ENCODE measurements around the gene SPTSSB. TPM values are rescaled to one million over a fixed set of nuclear protein-coding genes. Genes with fewer than 3 reads are reported as not detected.

SPTSSB gene
- total and polyA plus RNA-seq, 7 donors = 0.03 to 1.2 (median 0.12) TPM; not detected in 3

- no peaks in the 10 kb centered on the region for H3K9me3 ChIP-seq
- H3K4me1 ChIP-seq = no peaks in the 10 kb centered on the region
- DNase-seq (no peak), ATAC-seq (no peak)
- no peaks in the 10 kb centered on the region for H3K27me3 ChIP-seq (ENCODE audit: insufficient read depth in 3 of 3, low read length in 2 of 3)
- H3K36me3 ChIP-seq (ENCODE audit: insufficient read depth in 1 of 2, low read depth in 1 of 2) = no peaks in the 10 kb centered on the region
- TF ChIP-seq CTCF (IDR thresholded peaks at IDR 0.05) = no peak
- intact Hi-C loops (cut with DNase I) = no loop called here
- no peak overlapping the region for H3K4me3 ChIP-seq
- H3K27ac ChIP-seq = no peak overlapping the region
These were observed 31.9 kb upstream of the SPTSSB start for GRCh38 chr3:161403251-161403650.

GRCh38 chr3:161401389-161401788, 30.1 kb upstream of the SPTSSB start:
- Histone ChIP-seq H3K27me3 (ENCODE audit: insufficient read depth in 3 of 3, low read length in 2 of 3) (no peaks in the 10 kb centered on the region), H3K9me3 (no peaks in the 10 kb centered on the region), H3K4me3 (no peak overlapping the region), H3K27ac (no peak overlapping the region), H3K36me3 (ENCODE audit: insufficient read depth in 1 of 2, low read depth in 1 of 2) (no peaks in the 10 kb centered on the region), H3K4me1 (no peaks in the 10 kb centered on the region)
- intact Hi-C loops (cut with DNase I) = no loop called here
- WGBS, 3 donors = 78 to 88% (median 83%) methylated on average over 2 of the region's 2 CpGs
- TF ChIP-seq CTCF (IDR thresholded peaks at IDR 0.05) = no peak
- no peak for ATAC-seq
- DNase-seq = no peak

- no peak for DNase-seq
- Histone ChIP-seq H3K4me1 (no peaks in the 10 kb centered on the region), H3K4me3 (no peak overlapping the region), H3K36me3 (ENCODE audit: insufficient read depth in 1 of 2, low read depth in 1 of 2) (no peaks in the 10 kb centered on the region), H3K9me3 (no peaks in the 10 kb centered on the region), H3K27me3 (ENCODE audit: insufficient read depth in 3 of 3, low read length in 2 of 3) (no peaks in the 10 kb centered on the region), H3K27ac (no peak overlapping the region)
- WGBS, 3 donors = 64 to 87% (median 78%) methylated on average over 4 of the region's 4 CpGs
- ATAC-seq = no peak
- TF ChIP-seq CTCF (IDR thresholded peaks at IDR 0.05) = no peak
- intact Hi-C loops (cut with DNase I) = no loop called here
These were observed 29.3 kb upstream of the SPTSSB start for GRCh38 chr3:161400650-161401049.

- DNase-seq (no peak), ATAC-seq (no peak)
- Histone ChIP-seq H3K4me1 (no peaks in the 10 kb centered on the region), H3K4me3 (no peak overlapping the region), H3K9me3 (no peaks in the 10 kb centered on the region), H3K27me3 (ENCODE audit: insufficient read depth in 3 of 3, low read length in 2 of 3) (peaks cover 0 to 9% (median 5%) of the 10 kb centered on the region in 3 donors), H3K36me3 (ENCODE audit: insufficient read depth in 1 of 2, low read depth in 1 of 2) (no peaks in the 10 kb centered on the region), H3K27ac (no peak overlapping the region)
- WGBS, 3 donors = 62 to 69% (median 64%) methylated on average over 6 of the region's 6 CpGs
- TF ChIP-seq CTCF (IDR thresholded peaks at IDR 0.05) = no peak
- intact Hi-C loops (cut with DNase I) = no loop called here
These were observed 24.0 kb upstream of the SPTSSB start for GRCh38 chr3:161395115-161396012.
